HG02870 (cell line): Measurements from ENCODE around the gene PPHLN1.
"Not testable (repeated sequence)": the region's sequence is repeated elsewhere in the genome, so short reads cannot be mapped to it uniquely, and the experiment has no call there.

Experiments
- ATAC-seq: cut with Tn5 transposase; IDR thresholded peaks from one replicate; pipeline ENCODE4 v1.9.1; 2021; ENCODE audit warnings: mild to moderate bottlenecking, moderate library complexity; ENCODE audit not compliant: unreplicated experiment

Gene PPHLN1

GRCh38 chr12:42365486-42365885 lies 39.5 kb downstream of the PPHLN1 start:
- no peak for ATAC-seq

GRCh38 chr12:42370013-42370412 lies 44.0 kb downstream of the PPHLN1 start:
- no peak for ATAC-seq

GRCh38 chr12:42372154-42372791 lies 46.3 kb downstream of the PPHLN1 start:
- ATAC-seq = peak; percentile 77

DNA sequence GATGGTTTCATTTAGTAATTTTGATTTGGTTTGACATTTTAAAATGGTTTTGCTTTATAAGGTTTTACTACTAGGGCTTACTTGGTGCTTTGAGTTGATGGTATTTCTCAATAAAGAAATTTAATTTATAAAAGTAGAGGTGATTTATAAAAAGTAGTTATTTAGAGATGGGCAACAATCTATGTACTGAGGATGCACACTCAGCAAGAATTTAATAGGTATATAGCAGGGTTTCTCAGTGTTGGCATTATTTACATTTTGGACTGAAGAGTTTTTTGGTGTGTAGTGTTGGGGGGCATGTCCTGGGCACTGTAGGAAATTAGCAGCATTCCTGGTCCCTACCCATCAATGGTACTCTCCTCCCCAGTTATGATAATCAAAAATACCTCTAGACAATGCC lies 47.7 kb downstream of the PPHLN1 start:
- no peak for ATAC-seq

DNA sequence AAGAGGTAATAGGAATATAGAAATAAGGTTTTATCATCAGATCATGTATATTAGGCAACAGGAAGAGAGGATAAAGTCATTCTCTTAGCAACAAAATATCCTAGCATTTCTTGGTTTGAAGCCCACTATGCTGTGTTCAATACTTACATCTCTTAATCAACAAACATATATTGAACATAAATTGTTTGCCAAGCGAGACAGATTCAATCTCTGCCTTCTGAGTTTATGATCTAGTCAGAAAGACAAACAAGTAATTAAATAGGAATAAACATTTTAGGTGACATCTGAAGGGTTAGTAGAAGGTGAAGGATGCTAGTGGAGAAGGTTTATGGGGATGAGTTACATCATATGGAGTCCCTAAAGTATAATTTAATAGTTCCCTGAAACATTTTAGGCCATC lies 54.8 kb downstream of the PPHLN1 start:
- ATAC-seq = no peak

- no peak for ATAC-seq
Measured at GRCh38 chr12:42382013-42382696, 56.2 kb downstream of the PPHLN1 start.

GRCh38 chr12:42385326-42385841 lies 59.4 kb downstream of the PPHLN1 start:
- ATAC-seq = no peak

- no peak for ATAC-seq
Measured at GRCh38 chr12:42386308-42386707, 60.3 kb downstream of the PPHLN1 start.

- ATAC-seq = not testable (repeated sequence)
Measured at GRCh38 chr12:42388086-42388485, 62.1 kb downstream of the PPHLN1 start.

DNA sequence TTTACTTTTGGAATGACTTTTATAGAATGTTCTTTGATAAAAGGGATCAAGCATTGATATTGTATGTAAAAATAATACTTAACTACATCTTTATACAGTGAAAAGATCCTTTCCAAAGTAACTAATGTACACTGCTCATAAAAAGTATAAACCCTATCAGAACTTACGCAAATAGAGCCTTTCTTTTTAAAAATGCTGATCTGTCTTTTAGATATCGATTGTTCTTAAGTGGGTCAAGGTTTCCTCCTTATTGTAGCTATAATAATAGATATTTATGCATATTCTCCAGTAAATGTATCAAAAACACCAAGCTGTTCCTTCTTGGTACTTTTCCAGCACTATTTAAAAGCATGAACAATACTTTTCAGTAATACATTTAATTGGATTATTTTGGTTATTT lies 68.5 kb downstream of the PPHLN1 start:
- ATAC-seq = no peak

GRCh38 chr12:42396473-42397259 lies 70.7 kb downstream of the PPHLN1 start:
- ATAC-seq = no peak

DNA sequence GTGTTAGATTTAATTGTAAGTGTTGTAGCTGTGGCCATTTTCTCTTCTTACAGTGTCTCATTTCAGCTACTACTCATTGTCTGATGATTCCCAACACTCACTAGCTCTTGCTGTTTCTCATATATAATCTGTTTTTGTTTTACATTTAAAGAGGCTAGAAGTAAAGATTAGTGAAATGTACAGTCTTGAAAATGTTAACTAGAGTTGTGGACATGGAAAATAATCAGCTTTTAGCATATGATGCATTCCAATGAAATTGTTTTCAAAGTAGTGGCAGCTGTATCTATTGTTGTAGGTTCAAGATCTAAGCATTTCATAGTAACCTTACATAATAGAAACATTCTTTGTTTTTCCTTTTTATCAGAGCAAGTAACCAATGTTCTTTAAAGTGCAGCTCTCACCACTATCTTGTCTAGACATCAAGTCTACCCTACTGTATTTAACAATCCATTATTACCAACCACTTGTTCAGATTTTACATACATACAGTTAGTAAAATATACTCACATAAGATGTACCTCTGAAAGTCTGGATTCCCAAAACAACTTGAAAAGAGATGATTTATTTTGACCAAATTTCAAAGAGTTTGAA lies 76.9 kb downstream of the PPHLN1 start:
- ATAC-seq = no peak

DNA sequence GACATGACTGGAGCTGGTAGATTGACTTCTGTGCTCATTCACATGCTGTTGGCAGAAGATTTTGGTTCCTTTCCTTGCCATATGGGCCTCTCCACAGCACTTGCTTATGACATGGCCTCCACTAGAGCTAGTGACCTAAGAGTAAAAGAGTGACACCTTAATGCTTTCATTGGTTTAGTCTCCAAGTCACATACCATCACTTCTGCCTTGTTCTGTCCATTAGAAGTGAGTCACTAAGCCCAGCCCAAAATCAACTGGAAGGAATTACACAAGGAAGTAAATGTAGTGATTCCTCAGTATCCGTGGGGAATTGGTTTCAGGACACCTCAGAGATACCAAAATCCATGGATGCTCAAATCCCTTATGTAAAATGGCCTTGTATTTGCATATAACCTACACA lies 81.3 kb downstream of the PPHLN1 start:
- ATAC-seq = no peak

GRCh38 chr12:42409471-42409870 lies 83.5 kb downstream of the PPHLN1 start:
- no peak for ATAC-seq

GRCh38 chr12:42410340-42410739 lies 84.4 kb downstream of the PPHLN1 start:
- ATAC-seq = no peak

DNA sequence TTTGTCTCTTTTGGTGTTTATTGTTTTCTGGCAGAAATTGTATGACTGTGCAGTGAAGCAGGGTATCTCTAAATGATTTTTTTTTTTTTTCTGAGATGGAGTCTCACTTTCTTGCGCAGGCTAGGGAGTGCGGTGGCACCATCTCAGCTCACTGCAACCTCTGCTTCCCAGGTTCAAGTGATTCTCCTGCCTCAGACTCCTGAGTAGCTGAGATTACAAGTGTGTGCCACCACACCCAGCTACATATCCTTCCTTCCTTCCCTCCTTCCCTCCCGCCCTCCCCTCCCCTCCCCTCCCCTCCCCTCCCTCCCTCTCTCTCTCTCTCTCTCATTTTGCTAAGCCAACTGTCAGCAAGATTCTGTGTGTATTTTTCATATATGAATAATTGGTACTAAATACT lies 94.4 kb downstream of the PPHLN1 start:
- ATAC-seq = no peak

- ATAC-seq = peak; percentile 99
Measured at GRCh38 chr12:42421844-42422779, 96.1 kb downstream of the PPHLN1 start.

GRCh38 chr12:42422785-42423184 lies 96.8 kb downstream of the PPHLN1 start:
- peak; percentile 36 for ATAC-seq

GRCh38 chr12:42426746-42427145 lies 100.8 kb downstream of the PPHLN1 start:
- no peak for ATAC-seq

GRCh38 chr12:42428850-42429249 lies 102.9 kb downstream of the PPHLN1 start:
- ATAC-seq = no peak
